Cardiac fibroblast (primary cell): ENCODE results near the gene ATG2B.

ENCODE experiments used
- DNase-seq, 2 donors: peaks; one replicate each; pipeline versions ENCODE4 v3.0.0 to v3.0.0-alpha.2; 2010; ENCODE audit warnings: low read depth in 2 of 2
- H3K4me3 ChIP-seq, 2 donors: replicated peaks in 1 of 2; 1 replicate in 1 of 2; 2 replicates in 1 of 2; pipeline ENCODE4 v1.5.1; 2011; ENCODE audit warnings: low read depth in 2 of 2, low read length in 2 of 2, mild to moderate bottlenecking in 2 of 2, moderate library complexity in 1 of 2
- CTCF ChIP-seq: IDR thresholded peaks from one replicate; pipeline ENCODE4 v1.5.1; 2011; ENCODE audit warnings: low read depth, mild to moderate bottlenecking, low read length, inconsistent platforms

The ATG2B gene

GRCh38 chr14:96362071-96362964, 823 bp downstream of the ATG2B start:
- DNase-seq = peak; percentile 42 to 56
- no peak for TF ChIP-seq CTCF
- peak overlapping the region; percentile 91 to 93 for H3K4me3 ChIP-seq

GRCh38 chr14:96359959-96360358, 3.2 kb downstream of the ATG2B start:
- no peak for TF ChIP-seq CTCF
- no peak for DNase-seq
- no peak overlapping the region for H3K4me3 ChIP-seq

- DNase-seq = no peak
- H3K4me3 ChIP-seq = no peak overlapping the region
- TF ChIP-seq CTCF = no peak
These were observed 5.9 kb downstream of the ATG2B start for GRCh38 chr14:96357216-96357615.

- no peak for TF ChIP-seq CTCF
- H3K4me3 ChIP-seq = no peak overlapping the region
- no peak for DNase-seq
These were observed 8.9 kb downstream of the ATG2B start for GRCh38 chr14:96354246-96354645.

- DNase-seq = peak in 1 of 2 donors; percentile 18
- no peak for TF ChIP-seq CTCF
- H3K4me3 ChIP-seq = no peak overlapping the region
These were observed 10.4 kb downstream of the ATG2B start for GRCh38 chr14:96352708-96353107.

- no peak for TF ChIP-seq CTCF
- no peak overlapping the region for H3K4me3 ChIP-seq
- DNase-seq = peak in 1 of 2 donors; percentile 18
These were observed 11.2 kb downstream of the ATG2B start for GRCh38 chr14:96351986-96352385.
